ENCODE results near the gene PPP3CB. TPM values are rescaled to one million over a fixed set of nuclear protein-coding genes. Genes with fewer than 3 reads are reported as not detected.

The PPP3CB gene
- total RNA-seq, 1 experiment from 2014 or later = 5.9 TPM

GRCh38 chr10:73446926-73447325 is 48.9 kb downstream of the PPP3CB start:
- no peak for DNase-seq
- Histone ChIP-seq H3K36me3 (no peaks in the 10 kb centered on the region), H3K4me3 (no peak overlapping the region), H3K9me3 (no peaks in the 10 kb centered on the region), H3K27me3 (no peaks in the 10 kb centered on the region)

GRCh38 chr10:73444457-73444856 is 51.4 kb downstream of the PPP3CB start:
- Histone ChIP-seq H3K36me3 (no peaks in the 10 kb centered on the region), H3K4me3 (no peak overlapping the region)
- DNase-seq = no peak

GRCh38 chr10:73439605-73440312 is 56.1 kb downstream of the PPP3CB start:
- Histone ChIP-seq H3K27me3 (no peaks in the 10 kb centered on the region), H3K9me3 (no peaks in the 10 kb centered on the region), H3K4me3 (no peak overlapping the region), H3K36me3 (peaks cover 13% of the 10 kb centered on the region)
- DNase-seq = peak; percentile 45

More at GRCh38 chr10:73444457-73444856, 51.4 kb downstream of the PPP3CB start:
- no peaks in the 10 kb centered on the region for H3K9me3 ChIP-seq
- H3K27me3 ChIP-seq = no peaks in the 10 kb centered on the region

DNA sequence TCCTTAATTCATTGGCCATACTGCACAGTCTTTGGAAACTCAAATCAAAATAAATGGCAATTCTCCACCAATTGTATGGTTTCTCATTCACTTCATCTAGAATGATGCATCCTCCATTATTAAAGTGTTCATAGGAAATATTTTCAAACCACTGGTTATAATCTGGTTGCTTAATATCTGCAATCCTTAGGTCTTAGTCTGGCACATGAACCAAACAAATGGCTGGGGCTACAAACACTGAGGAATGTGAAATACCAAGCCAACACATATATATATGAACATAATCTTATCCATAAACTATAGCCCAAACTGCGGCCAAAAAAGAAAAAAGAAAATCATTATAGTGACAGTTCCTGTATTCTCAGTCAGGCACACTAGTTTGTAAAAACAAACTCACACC is 56.8 kb downstream of the PPP3CB start:
- no peaks in the 10 kb centered on the region for H3K27me3 ChIP-seq
- H3K9me3 ChIP-seq = no peaks in the 10 kb centered on the region
- no peak for DNase-seq
- no peak overlapping the region for H3K4me3 ChIP-seq
- peaks cover 13% of the 10 kb centered on the region for H3K36me3 ChIP-seq

DNA sequence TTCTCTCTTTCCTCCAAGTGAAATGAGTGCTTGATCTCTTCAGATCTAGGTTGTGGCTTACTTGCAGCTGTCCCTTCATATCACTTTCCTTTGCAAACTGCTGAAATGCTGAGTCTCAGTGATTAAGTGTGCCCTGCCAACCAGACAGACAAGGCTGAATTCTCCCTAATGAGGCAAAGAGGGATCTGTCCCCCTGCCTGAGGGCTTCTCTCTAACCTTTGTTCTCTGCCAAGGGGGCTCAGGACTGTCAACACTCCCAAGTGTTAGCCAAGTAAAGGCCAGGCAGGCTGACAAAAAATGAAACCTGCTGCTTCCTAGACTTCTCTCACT is 62.3 kb downstream of the PPP3CB start, which contains the start of gene MSS51:
TSS of gene MSS51 (minus strand) at position 24 of the 330 bp plus-strand sequence. CDS start 5,277 bp downstream, outside the sequence.
- H3K9me3 ChIP-seq = no peaks in the 10 kb centered on the region
- H3K27me3 ChIP-seq = no peaks in the 10 kb centered on the region
- no peak within 1 kb of the TSS for H3K4me3 ChIP-seq
- H3K36me3 ChIP-seq = peaks cover 19% of the 10 kb centered on the region
- DNase-seq = no peak

GRCh38 chr10:73432646-73433537 is 62.9 kb downstream of the PPP3CB start:
- Histone ChIP-seq H3K9me3 (no peaks in the 10 kb centered on the region), H3K36me3 (peaks cover 17% of the 10 kb centered on the region), H3K27me3 (no peaks in the 10 kb centered on the region), H3K4me3 (no peak overlapping the region)
- no peak for DNase-seq

DNA sequence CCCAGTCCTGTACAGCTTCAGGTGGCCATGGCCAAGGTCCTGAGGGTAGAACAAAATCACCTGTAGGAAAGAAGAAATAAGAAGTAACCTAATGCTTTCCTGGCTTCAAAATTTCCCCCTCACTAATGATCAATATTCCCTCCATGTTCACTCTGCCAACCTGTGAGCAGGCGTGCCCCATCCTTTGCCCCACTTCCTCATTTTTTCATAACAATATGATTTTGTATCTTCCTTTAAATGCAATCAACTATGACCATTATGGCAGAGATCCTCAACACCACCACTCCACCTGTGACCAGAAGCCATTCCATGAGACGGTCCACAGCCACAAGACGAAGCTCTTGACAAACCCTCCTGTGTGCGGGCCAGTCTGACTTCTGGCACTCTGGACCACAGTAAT is 69.5 kb downstream of the PPP3CB start:
- H3K9me3 ChIP-seq = no peaks in the 10 kb centered on the region
- no peaks in the 10 kb centered on the region for H3K27me3 ChIP-seq
- H3K4me3 ChIP-seq = no peak overlapping the region
- peaks cover 31% of the 10 kb centered on the region for H3K36me3 ChIP-seq
- no peak for DNase-seq

- Histone ChIP-seq H3K4me3 (no peak overlapping the region), H3K36me3 (peaks cover 28% of the 10 kb centered on the region), H3K9me3 (no peaks in the 10 kb centered on the region), H3K27me3 (no peaks in the 10 kb centered on the region)
- no peak for DNase-seq
These were observed 71.3 kb downstream of the PPP3CB start for GRCh38 chr10:73424478-73424877.

GRCh38 chr10:73423309-73423708 is 72.5 kb downstream of the PPP3CB start:
- H3K36me3 ChIP-seq = peaks cover 25% of the 10 kb centered on the region
- no peaks in the 10 kb centered on the region for H3K9me3 ChIP-seq
- H3K27me3 ChIP-seq = no peaks in the 10 kb centered on the region
- no peak overlapping the region for H3K4me3 ChIP-seq
- no peak for DNase-seq

DNA sequence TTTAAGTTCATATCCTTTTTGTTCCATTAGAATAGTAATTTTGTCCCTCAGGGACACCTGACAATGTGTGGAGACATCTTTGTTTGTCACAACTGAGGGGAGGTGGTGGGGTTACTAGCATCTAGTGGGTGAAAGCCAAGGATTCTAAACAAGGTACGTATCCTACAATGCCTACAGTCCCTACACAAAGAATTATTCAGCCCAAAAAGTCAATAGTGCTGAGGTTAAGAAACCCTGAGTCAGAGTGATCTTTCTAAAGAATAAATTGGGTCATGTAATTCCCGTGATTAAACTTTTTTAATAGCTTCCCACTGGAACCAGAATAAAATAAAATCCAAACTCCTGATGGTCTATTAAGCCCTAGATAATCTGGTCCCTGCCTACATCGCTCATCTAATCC is 79.3 kb downstream of the PPP3CB start:
- Histone ChIP-seq H3K4me3 (no peak overlapping the region), H3K9me3 (no peaks in the 10 kb centered on the region), H3K36me3 (no peaks in the 10 kb centered on the region), H3K27me3 (no peaks in the 10 kb centered on the region)
- no peak for DNase-seq

- Histone ChIP-seq H3K27me3 (no peaks in the 10 kb centered on the region), H3K4me3 (peak overlapping the region; percentile 90), H3K36me3 (peaks cover 5% of the 10 kb centered on the region), H3K9me3 (no peaks in the 10 kb centered on the region)
- no peak for DNase-seq
These were observed 81.4 kb downstream of the PPP3CB start for GRCh38 chr10:73414230-73414945.

GRCh38 chr10:73413528-73414229 is 82.1 kb downstream of the PPP3CB start, which contains the start of gene ANXA7:
ANXA7 (minus strand) TSS chr10:73414058; CDS start chr10:73400856, 13,202 bp downstream.
- no peaks in the 10 kb centered on the region for H3K27me3 ChIP-seq
- peak; percentile 92 for DNase-seq
- no peaks in the 10 kb centered on the region for H3K9me3 ChIP-seq
- peaks cover 5% of the 10 kb centered on the region for H3K36me3 ChIP-seq
- peak within 1 kb of the TSS; percentile 90 for H3K4me3 ChIP-seq

DNA sequence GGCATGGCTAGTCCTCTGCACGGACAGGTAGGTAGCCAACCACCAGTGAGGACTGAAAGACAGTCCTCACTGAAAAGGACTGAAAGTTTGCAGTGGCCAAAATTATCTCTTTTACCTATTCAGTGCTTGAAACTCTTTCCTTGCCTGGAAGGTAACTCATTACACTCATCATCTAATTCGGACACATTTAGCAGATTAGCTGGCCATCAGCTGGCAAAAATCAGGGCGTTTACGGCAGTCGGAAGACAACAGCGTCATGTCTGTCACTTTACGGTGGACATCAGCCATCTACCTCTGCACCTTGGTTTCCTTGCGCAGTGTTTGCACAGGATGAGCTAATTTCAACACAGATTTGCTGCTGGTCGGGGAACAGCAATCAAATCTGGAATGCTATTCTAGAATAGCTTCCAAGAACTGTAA is 82.7 kb downstream of the PPP3CB start:
- H3K36me3 ChIP-seq = peaks cover 5% of the 10 kb centered on the region
- DNase-seq = peak; percentile 43

GRCh38 chr10:73410897-73411296 is 84.9 kb downstream of the PPP3CB start:
- no peaks in the 10 kb centered on the region for H3K9me3 ChIP-seq
- peaks cover 10% of the 10 kb centered on the region for H3K36me3 ChIP-seq
- no peaks in the 10 kb centered on the region for H3K27me3 ChIP-seq
- DNase-seq = no peak
- H3K4me3 ChIP-seq = no peak overlapping the region

More for the DNA sequence above, 82.7 kb downstream of the PPP3CB start:
- Histone ChIP-seq H3K4me3 (peak overlapping the region; percentile 90), H3K27me3 (no peaks in the 10 kb centered on the region), H3K9me3 (no peaks in the 10 kb centered on the region)

DNA sequence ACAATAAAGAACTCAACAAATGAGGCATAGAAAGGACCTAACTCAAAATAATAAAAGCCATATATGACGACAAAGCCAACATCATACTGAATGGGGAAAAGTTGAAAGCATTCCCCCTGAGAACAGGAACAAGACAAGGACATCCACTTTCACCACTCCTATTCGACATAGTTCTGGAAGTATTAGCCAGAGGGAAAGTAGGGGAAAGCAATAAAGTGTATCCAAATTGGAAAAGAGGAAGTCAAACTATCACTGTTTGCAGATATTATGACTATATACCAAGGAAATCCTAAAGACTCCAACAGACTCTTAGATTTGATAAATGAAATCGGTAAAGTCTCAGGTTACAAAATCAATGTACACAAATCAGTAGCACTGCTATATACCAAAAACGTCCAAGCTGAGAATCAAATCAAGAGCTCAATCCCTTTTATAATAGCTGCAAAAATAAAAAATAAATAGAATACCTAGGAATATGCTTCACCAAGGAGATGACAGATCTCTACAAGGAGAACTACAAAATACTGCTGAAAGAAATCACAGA is 86.8 kb downstream of the PPP3CB start:
- no peaks in the 10 kb centered on the region for H3K9me3 ChIP-seq
- no peak overlapping the region for H3K4me3 ChIP-seq
- H3K27me3 ChIP-seq = no peaks in the 10 kb centered on the region
- H3K36me3 ChIP-seq = peaks cover 10% of the 10 kb centered on the region
- no peak for DNase-seq

GRCh38 chr10:73408061-73408460 is 87.8 kb downstream of the PPP3CB start:
- no peaks in the 10 kb centered on the region for H3K27me3 ChIP-seq
- peaks cover 10% of the 10 kb centered on the region for H3K36me3 ChIP-seq
- no peaks in the 10 kb centered on the region for H3K9me3 ChIP-seq
- DNase-seq = peak; percentile 26
- no peak overlapping the region for H3K4me3 ChIP-seq

Data from MG63 (cell line).